ENCODE measurements around the gene CD244. TPM values are rescaled to one million over a fixed set of nuclear protein-coding genes. Genes with fewer than 3 reads are reported as not detected.

Gene CD244
- total RNA-seq, 1 donor from 2014 or later, result 2.0 TPM

DNA sequence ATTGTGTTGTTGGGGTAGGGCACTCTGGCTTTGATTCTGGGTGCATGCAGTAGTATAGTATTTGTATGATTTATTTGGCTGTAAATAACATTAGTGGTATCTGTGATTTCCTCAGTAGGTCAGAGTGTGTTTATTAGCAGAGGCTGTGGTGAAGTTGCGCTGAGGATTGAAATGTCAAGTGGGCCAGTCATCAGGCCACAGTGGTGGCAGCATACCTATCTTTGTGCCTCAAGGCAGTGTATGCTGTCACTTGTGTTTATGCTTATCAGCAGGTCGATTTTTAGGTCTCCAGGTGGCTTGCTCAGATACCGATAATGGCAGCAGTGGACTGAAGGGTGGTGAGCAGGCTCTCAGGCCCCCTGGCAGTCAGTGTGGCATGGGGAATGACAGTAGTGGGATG lies 55.4 kb downstream of the CD244 start:
- intact Hi-C loops (cut with DNase I), result no loop called here
- Histone ChIP-seq H3K9me3 (no peaks in the 10 kb centered on the region), H3K4me1 (no peaks in the 10 kb centered on the region), H3K27ac (no peak overlapping the region), H3K36me3 (no peaks in the 10 kb centered on the region), H3K4me3 (no peak overlapping the region), H3K27me3 (no peaks in the 10 kb centered on the region)
- TF ChIP-seq POLR2A (IDR thresholded peaks at IDR 0.05) (no peak), POLR2AphosphoS5 (IDR thresholded peaks at IDR 0.05; ENCODE audit: insufficient read depth in 1 of 2, low read depth in 1 of 2) (no peak)
- TF ChIP-seq, protein P1, sequence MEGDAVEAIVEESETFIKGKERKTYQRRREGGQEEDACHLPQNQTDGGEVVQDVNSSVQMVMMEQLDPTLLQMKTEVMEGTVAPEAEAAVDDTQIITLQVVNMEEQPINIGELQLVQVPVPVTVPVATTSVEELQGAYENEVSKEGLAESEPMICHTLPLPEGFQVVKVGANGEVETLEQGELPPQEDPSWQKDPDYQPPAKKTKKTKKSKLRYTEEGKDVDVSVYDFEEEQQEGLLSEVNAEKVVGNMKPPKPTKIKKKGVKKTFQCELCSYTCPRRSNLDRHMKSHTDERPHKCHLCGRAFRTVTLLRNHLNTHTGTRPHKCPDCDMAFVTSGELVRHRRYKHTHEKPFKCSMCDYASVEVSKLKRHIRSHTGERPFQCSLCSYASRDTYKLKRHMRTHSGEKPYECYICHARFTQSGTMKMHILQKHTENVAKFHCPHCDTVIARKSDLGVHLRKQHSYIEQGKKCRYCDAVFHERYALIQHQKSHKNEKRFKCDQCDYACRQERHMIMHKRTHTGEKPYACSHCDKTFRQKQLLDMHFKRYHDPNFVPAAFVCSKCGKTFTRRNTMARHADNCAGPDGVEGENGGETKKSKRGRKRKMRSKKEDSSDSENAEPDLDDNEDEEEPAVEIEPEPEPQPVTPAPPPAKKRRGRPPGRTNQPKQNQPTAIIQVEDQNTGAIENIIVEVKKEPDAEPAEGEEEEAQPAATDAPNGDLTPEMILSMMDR (IDR thresholded peaks at IDR 0.05), result no peak
- no peak for DNase-seq (ENCODE audit: extremely low spot score in 2 of 2)

DNA sequence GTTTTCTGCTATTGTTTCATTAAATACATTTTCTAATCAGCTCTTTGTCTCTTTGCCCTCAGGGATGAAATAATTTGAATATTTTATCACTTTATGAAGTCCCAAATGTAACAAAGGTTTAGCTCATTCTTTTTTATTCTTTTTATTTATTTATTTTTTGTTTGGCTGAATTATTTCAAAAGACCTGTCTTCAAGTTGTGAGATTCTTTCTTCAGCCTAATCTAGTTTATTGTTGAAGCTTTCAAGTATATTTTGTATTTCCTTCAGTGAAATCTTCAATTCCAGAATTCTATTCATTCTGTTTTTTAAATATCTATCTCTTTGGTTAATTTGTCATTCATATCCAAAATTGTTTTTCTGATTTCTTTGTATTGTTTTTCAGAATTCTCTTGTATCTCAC lies 55.9 kb downstream of the CD244 start:
- H3K36me3 ChIP-seq, result no peaks in the 10 kb centered on the region
- no peaks in the 10 kb centered on the region for H3K4me1 ChIP-seq
- intact Hi-C loops (cut with DNase I), result no loop called here
- no peak for DNase-seq (ENCODE audit: extremely low spot score in 2 of 2)
- H3K4me3 ChIP-seq, result no peak overlapping the region
- H3K27ac ChIP-seq, result no peak overlapping the region
- no peaks in the 10 kb centered on the region for H3K9me3 ChIP-seq
- no peak for TF ChIP-seq POLR2A (IDR thresholded peaks at IDR 0.05)
- TF ChIP-seq POLR2AphosphoS5 (IDR thresholded peaks at IDR 0.05; ENCODE audit: insufficient read depth in 1 of 2, low read depth in 1 of 2), result no peak
- TF ChIP-seq, protein P1 (IDR thresholded peaks at IDR 0.05), result no peak
- no peaks in the 10 kb centered on the region for H3K27me3 ChIP-seq

DNA sequence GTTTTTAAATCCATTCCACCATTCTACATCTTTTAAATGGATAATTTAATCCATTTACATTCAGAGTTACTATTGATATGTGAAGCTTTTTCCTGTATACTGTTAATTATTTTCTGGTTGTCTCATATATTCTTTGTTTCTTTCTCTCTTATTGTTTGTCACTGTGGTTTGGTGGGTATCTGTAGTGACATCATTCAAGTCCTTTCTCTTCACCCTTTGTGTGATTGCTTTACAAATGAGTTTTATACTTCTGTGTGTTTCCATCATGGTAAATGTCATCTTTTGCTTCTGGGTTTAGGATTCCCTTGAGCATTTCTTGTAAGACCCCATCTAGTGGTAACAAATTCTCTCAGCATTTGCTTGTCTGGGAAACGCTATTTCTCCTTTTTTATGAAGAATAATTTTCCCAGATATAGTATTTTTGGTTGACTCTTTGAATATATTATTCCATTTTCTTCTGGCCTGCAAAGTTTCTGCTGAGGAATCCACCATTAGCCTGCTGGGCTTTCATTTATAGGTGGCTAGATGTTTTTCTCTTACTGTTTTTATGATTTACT lies 56.5 kb downstream of the CD244 start:
- intact Hi-C loops (cut with DNase I), result no loop called here
- H3K27me3 ChIP-seq, result no peaks in the 10 kb centered on the region
- TF ChIP-seq, protein P1 (IDR thresholded peaks at IDR 0.05), result no peak
- TF ChIP-seq POLR2AphosphoS5 (IDR thresholded peaks at IDR 0.05; ENCODE audit: insufficient read depth in 1 of 2, low read depth in 1 of 2) (no peak), POLR2A (IDR thresholded peaks at IDR 0.05) (no peak)

DNA sequence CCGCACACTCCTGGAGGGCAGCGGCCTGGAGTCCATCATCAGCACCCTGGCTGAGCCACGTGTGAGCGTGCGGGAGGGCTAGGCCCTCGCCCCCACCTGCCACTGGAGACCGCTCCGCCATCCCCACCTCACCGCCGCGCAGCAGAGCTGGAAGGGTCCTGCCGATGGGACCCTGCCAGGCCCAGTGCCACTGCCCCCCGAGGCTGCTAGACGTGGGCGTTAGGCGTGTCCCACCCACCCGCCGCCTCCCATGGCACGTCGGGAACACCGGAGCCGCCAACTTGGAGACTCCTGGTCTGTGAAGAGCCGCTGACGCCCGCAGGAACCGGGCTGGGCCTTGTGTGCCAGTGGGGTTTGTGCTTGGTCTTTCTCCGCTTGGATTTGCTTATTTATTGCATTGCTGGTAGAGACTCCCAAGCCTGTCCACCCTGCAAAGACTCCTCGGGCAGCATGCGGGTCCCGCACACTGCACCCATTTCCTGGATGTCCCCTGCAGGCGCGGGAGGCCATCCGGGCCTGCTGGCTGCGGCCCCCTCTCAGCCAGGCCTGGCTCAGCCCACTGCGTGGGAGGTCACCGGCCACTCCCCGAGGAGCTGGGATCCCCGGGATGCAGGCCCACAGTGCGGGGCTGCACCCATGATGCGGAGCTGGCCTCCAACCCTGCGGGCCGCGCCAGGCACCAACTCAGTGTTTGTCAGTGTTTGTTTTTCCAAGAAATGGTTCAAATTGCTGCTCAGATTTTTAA lies 60.7 kb downstream of the CD244 start:
- Histone ChIP-seq H3K27me3 (no peaks in the 10 kb centered on the region), H3K27ac (no peak overlapping the region), H3K9me3 (no peaks in the 10 kb centered on the region), H3K4me3 (no peak overlapping the region), H3K36me3 (no peaks in the 10 kb centered on the region), H3K4me1 (no peaks in the 10 kb centered on the region)
- TF ChIP-seq POLR2A (IDR thresholded peaks at IDR 0.05), result no peak
- TF ChIP-seq, protein P1 (IDR thresholded peaks at IDR 0.05), result no peak
- no peak for TF ChIP-seq POLR2AphosphoS5 (IDR thresholded peaks at IDR 0.05; ENCODE audit: insufficient read depth in 1 of 2, low read depth in 1 of 2)
- no peak for DNase-seq (ENCODE audit: extremely low spot score in 2 of 2)
- intact Hi-C loops (cut with DNase I), result no loop called here

More for the DNA sequence above, 56.5 kb downstream of the CD244 start:
- Histone ChIP-seq H3K4me3 (no peak overlapping the region), H3K36me3 (no peaks in the 10 kb centered on the region), H3K9me3 (no peaks in the 10 kb centered on the region), H3K4me1 (no peaks in the 10 kb centered on the region), H3K27ac (no peak overlapping the region)
- no peak for DNase-seq (ENCODE audit: extremely low spot score in 2 of 2)
